Measurements from ENCODE around the gene KLHDC8A.

Gene KLHDC8A

GRCh38 chr1:205360891-205361290 lies 4.2 kb upstream of the KLHDC8A start:
- DNase-seq (ENCODE audit: low spot score): no peak
- H3K27ac ChIP-seq (ENCODE audit: poor library complexity, severe bottlenecking): no peak overlapping the region
- H3K9me3 ChIP-seq (ENCODE audit: severe bottlenecking): no peaks in the 10 kb centered on the region
- ATAC-seq (ENCODE audit: low read depth): no peak
- no peaks in the 10 kb centered on the region for H3K27me3 ChIP-seq (ENCODE audit: insufficient read depth, poor library complexity, severe bottlenecking)
- H3K4me3 ChIP-seq (ENCODE audit: severe bottlenecking): no peak overlapping the region
- H3K4me1 ChIP-seq (ENCODE audit: insufficient read depth, poor library complexity, severe bottlenecking): no peaks in the 10 kb centered on the region
- H3K36me3 ChIP-seq (ENCODE audit: low read depth): no peaks in the 10 kb centered on the region
- no peak for TF ChIP-seq CTCF (IDR thresholded peaks at IDR 0.05; ENCODE audit: poor library complexity, severe bottlenecking)

- Histone ChIP-seq H3K4me1 (ENCODE audit: insufficient read depth, poor library complexity, severe bottlenecking) (no peaks in the 10 kb centered on the region), H3K9me3 (ENCODE audit: severe bottlenecking) (no peaks in the 10 kb centered on the region), H3K27ac (ENCODE audit: poor library complexity, severe bottlenecking) (no peak overlapping the region), H3K36me3 (ENCODE audit: low read depth) (no peaks in the 10 kb centered on the region), H3K4me3 (ENCODE audit: severe bottlenecking) (no peak overlapping the region), H3K27me3 (ENCODE audit: insufficient read depth, poor library complexity, severe bottlenecking) (no peaks in the 10 kb centered on the region)
- no peak for TF ChIP-seq CTCF (IDR thresholded peaks at IDR 0.05; ENCODE audit: poor library complexity, severe bottlenecking)
- DNase-seq (ENCODE audit: low spot score) (no peak), ATAC-seq (ENCODE audit: low read depth) (no peak)
These were observed 3.2 kb upstream of the KLHDC8A start for GRCh38 chr1:205359771-205360565.

GRCh38 chr1:205358579-205358978 lies 1.9 kb upstream of the KLHDC8A start:
- Histone ChIP-seq H3K9me3 (ENCODE audit: severe bottlenecking) (no peaks in the 10 kb centered on the region), H3K27ac (ENCODE audit: poor library complexity, severe bottlenecking) (no peak overlapping the region), H3K4me1 (ENCODE audit: insufficient read depth, poor library complexity, severe bottlenecking) (no peaks in the 10 kb centered on the region), H3K36me3 (ENCODE audit: low read depth) (no peaks in the 10 kb centered on the region), H3K4me3 (ENCODE audit: severe bottlenecking) (no peak overlapping the region), H3K27me3 (ENCODE audit: insufficient read depth, poor library complexity, severe bottlenecking) (no peaks in the 10 kb centered on the region)
- DNase-seq (ENCODE audit: low spot score) (no peak), ATAC-seq (ENCODE audit: low read depth) (no peak)
- TF ChIP-seq CTCF (IDR thresholded peaks at IDR 0.05; ENCODE audit: poor library complexity, severe bottlenecking): no peak

- DNase-seq (ENCODE audit: low spot score): no peak
- no peak for TF ChIP-seq CTCF (IDR thresholded peaks at IDR 0.05; ENCODE audit: poor library complexity, severe bottlenecking)
- Histone ChIP-seq H3K27ac (ENCODE audit: poor library complexity, severe bottlenecking) (no peak overlapping the region), H3K4me1 (ENCODE audit: insufficient read depth, poor library complexity, severe bottlenecking) (no peaks in the 10 kb centered on the region), H3K27me3 (ENCODE audit: insufficient read depth, poor library complexity, severe bottlenecking) (no peaks in the 10 kb centered on the region), H3K9me3 (ENCODE audit: severe bottlenecking) (no peaks in the 10 kb centered on the region), H3K36me3 (ENCODE audit: low read depth) (no peaks in the 10 kb centered on the region), H3K4me3 (ENCODE audit: severe bottlenecking) (no peak overlapping the region)
- no peak for ATAC-seq (ENCODE audit: low read depth)
These were observed 845 bp upstream of the KLHDC8A start for GRCh38 chr1:205357567-205357966.

GRCh38 chr1:205355075-205355453 lies 1.7 kb downstream of the KLHDC8A start:
- DNase-seq (ENCODE audit: low spot score): no peak

More at GRCh38 chr1:205355075-205355453, 1.7 kb downstream of the KLHDC8A start:
- Histone ChIP-seq H3K27ac (ENCODE audit: poor library complexity, severe bottlenecking) (no peak overlapping the region), H3K27me3 (ENCODE audit: insufficient read depth, poor library complexity, severe bottlenecking) (no peaks in the 10 kb centered on the region), H3K9me3 (ENCODE audit: severe bottlenecking) (no peaks in the 10 kb centered on the region), H3K4me3 (ENCODE audit: severe bottlenecking) (no peak overlapping the region), H3K36me3 (ENCODE audit: low read depth) (no peaks in the 10 kb centered on the region), H3K4me1 (ENCODE audit: insufficient read depth, poor library complexity, severe bottlenecking) (no peaks in the 10 kb centered on the region)
- TF ChIP-seq CTCF (IDR thresholded peaks at IDR 0.05; ENCODE audit: poor library complexity, severe bottlenecking): no peak
- 0 out of 3 replicates have a peak, but pooled peaks have one; percentile 23 for ATAC-seq (ENCODE audit: low read depth)
